ENCODE results near the gene WDR12. TPM values are rescaled to one million over a fixed set of nuclear protein-coding genes. Genes with fewer than 3 reads are reported as not detected.

The WDR12 gene
- total RNA-seq, 1 experiment from 2014 or later, result 72.1 TPM

Other genes with a start within 250 kb of the WDR12 start
- 2.4 and 2.6 TPM in 2 replicates for gene ICA1L, start 39.9 kb downstream of the WDR12 start, total RNA-seq (2014; rRNA removed; shearing (Covaris generic))
- gene CARF, start 602 bp upstream of the WDR12 start, total RNA-seq (2014; rRNA removed; shearing (Covaris generic)), result 5.1 and 6.7 TPM in 2 replicates
- 13.2 and 15.3 TPM in 2 replicates for gene NBEAL1, start 103.2 kb upstream of the WDR12 start, total RNA-seq (2014; rRNA removed; shearing (Covaris generic))